Gastroesophageal sphincter (tissue), 4 donors: ENCODE results near the gene GPR85. TPM values are rescaled to one million over a fixed set of nuclear protein-coding genes. Genes with fewer than 3 reads are reported as not detected.

Experiments used
- ATAC-seq: fragments of 150-250 bp; one replicate; pipeline ENCODE4 v1.9.1; 2016; ENCODE audit warnings: mild to moderate bottlenecking, moderate library complexity
- H3K27ac ChIP-seq, 4 donors: fragments of 200-600 bp; sonication (generic) in 3 of 4; 1 replicate in 3 of 4; 2 replicates in 1 of 4; pipeline ENCODE4 v1.5.1; 2016 to 2019
- H3K27me3 ChIP-seq: fragments of 200-600 bp; sonication (generic); one replicate; pipeline ENCODE4 v1.5.1; 2019
- H3K36me3 ChIP-seq, 2 donors: fragments of 200-600 bp; sonication (generic); one replicate each; pipeline ENCODE4 v1.5.1; 2019; ENCODE audit warnings: control low read depth in 1 of 2
- H3K4me1 ChIP-seq, 3 donors: fragments of 200-600 bp; sonication (generic); 1 replicate in 2 of 3; 2 replicates in 1 of 3; pipeline ENCODE4 v1.5.1; 2016 to 2019; ENCODE audit warnings: control low read depth in 2 of 3
- H3K4me3 ChIP-seq, 2 donors: fragments of 200-600 bp; sonication (generic); one replicate each; pipeline ENCODE4 v1.5.1; 2019; ENCODE audit warnings: mild to moderate bottlenecking in 1 of 2, moderate library complexity in 1 of 2
- H3K9me3 ChIP-seq, 3 donors: fragments of 200-600 bp; sonication (generic); one replicate each; pipeline ENCODE4 v1.5.1; 2017 to 2019; ENCODE audit warnings: control low read depth in 2 of 3
- EP300 ChIP-seq: sonication (generic); formaldehyde crosslinking; IDR thresholded peaks from one replicate; pipeline ENCODE4 v1.6.1; 2017; ENCODE audit warnings: antibody characterized with exemption, mild to moderate bottlenecking
- POLR2A ChIP-seq, 2 donors: fragments of 450-650 bp; IDR thresholded peaks; one replicate each; pipeline ENCODE4 v1.6.1; 2017; ENCODE audit warnings: antibody characterized with exemption in 2 of 2, mild to moderate bottlenecking in 2 of 2, moderate library complexity in 1 of 2
- POLR2AphosphoS5 ChIP-seq: sonication (generic); formaldehyde crosslinking; IDR thresholded peaks from one replicate; pipeline ENCODE4 v1.6.1; 2017; ENCODE audit warnings: antibody characterized with exemption
- WGBS, 2 donors: methylation state at CpG; one replicate each; pipeline ENCODE4 v1.1.5; 2018; ENCODE audit warnings: low coverage in 1 of 2; 5-methylcytosine and 5-hydroxymethylcytosine counted together
- total RNA-seq, 4 donors: library from RNA; depleted of rRNA; stranded (reverse); fragments of >200 nt; gene quantifications; one replicate each; pipeline ENCODE4 v1.1.0, GENCODE V29; 2016
- TF ChIP-seq, protein P1 (sequence below), 4 experiments: fragments of 200-600 bp in 2 of 4; fragments of 450-650 bp in 2 of 4; sonication (generic) in 1 of 4; IDR thresholded peaks; one replicate each; pipeline ENCODE4 v1.5.1; 2017 to 2019; ENCODE audit warnings: antibody characterized with exemption in 4 of 4, mild to moderate bottlenecking in 2 of 4, moderate library complexity in 2 of 4

Gene GPR85
- total RNA-seq, 4 donors from 2014 or later, result 0.22 to 1.9 (median 1.1) TPM; not detected in 1

DNA sequence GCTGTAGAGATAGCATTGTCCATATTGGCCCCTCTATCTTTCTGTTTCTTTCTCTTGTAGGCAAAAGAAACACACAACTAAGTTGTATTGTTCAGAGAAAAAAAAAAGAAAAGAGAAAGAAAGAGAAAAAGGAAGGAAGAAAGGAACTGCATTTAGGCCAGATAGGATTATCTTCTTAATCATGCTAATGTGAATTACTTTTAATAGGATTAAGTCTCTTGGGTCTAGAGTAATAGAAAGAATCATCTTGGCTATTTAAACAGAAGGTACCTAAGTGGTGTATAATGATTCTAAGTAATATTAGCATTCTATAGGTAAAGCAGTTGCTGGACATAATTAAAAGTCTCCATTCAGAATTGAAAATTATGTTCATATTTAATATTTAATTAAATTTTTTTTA is 42.2 kb downstream of the GPR85 start:
- Histone ChIP-seq H3K9me3 (peaks cover 0 to 6% (median 0%) of the 10 kb centered on the region in 3 donors), H3K27me3 (no peaks in the 10 kb centered on the region), H3K36me3 (no peaks in the 10 kb centered on the region), H3K4me1 (no peaks in the 10 kb centered on the region), H3K4me3 (no peak overlapping the region), H3K27ac (no peak overlapping the region)
- TF ChIP-seq POLR2AphosphoS5, result no peak
- TF ChIP-seq EP300, result no peak
- no peak for TF ChIP-seq POLR2A (IDR thresholded peaks at IDR 0.05)
- TF ChIP-seq, protein P1, sequence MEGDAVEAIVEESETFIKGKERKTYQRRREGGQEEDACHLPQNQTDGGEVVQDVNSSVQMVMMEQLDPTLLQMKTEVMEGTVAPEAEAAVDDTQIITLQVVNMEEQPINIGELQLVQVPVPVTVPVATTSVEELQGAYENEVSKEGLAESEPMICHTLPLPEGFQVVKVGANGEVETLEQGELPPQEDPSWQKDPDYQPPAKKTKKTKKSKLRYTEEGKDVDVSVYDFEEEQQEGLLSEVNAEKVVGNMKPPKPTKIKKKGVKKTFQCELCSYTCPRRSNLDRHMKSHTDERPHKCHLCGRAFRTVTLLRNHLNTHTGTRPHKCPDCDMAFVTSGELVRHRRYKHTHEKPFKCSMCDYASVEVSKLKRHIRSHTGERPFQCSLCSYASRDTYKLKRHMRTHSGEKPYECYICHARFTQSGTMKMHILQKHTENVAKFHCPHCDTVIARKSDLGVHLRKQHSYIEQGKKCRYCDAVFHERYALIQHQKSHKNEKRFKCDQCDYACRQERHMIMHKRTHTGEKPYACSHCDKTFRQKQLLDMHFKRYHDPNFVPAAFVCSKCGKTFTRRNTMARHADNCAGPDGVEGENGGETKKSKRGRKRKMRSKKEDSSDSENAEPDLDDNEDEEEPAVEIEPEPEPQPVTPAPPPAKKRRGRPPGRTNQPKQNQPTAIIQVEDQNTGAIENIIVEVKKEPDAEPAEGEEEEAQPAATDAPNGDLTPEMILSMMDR (IDR thresholded peaks at IDR 0.05), result no peak
- ATAC-seq, result no peak

DNA sequence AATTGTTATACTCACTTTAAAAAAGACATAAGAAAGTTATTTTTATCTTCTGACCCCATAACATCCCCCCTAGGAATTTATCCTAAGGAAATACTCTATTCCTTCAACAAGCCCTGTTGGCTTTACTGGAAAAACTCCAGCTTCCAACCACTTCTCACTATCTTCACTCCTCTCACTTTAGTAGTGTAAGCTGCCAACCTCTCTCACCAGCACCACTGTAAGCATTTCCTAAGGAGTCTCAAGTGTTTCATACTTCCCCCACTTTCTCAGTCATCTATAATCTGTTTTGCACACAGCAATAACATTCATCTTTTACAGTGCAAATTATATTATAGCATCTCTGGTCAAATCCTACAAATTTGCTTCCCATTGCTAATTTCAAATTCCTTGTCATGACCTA is 45.8 kb downstream of the GPR85 start:
- Histone ChIP-seq H3K4me1 (no peaks in the 10 kb centered on the region), H3K27ac (no peak overlapping the region), H3K36me3 (no peaks in the 10 kb centered on the region), H3K27me3 (no peaks in the 10 kb centered on the region), H3K4me3 (no peak overlapping the region), H3K9me3 (no peaks in the 10 kb centered on the region)
- TF ChIP-seq POLR2A (IDR thresholded peaks at IDR 0.05) (no peak), POLR2AphosphoS5 (no peak), EP300 (no peak)
- TF ChIP-seq, protein P1 (IDR thresholded peaks at IDR 0.05), result no peak
- ATAC-seq, result no peak

DNA sequence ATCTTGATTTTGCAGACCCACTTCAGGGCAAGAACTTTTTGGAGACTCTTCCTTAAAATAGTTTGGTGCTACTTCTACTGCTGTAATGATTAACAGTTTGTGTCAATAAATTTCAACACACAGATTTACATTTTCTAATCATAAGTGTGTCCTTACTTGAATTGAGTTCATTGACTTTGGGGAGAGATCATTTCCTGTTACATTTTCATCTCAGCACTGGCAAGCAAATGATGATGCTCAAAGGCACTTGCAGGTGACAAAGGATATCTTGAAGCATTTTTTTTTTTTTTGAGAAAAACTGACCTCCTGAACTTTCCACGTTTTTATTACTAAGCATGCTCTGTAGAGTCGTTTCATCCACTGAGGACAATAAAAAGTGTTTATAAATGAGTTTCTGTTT is 52.7 kb downstream of the GPR85 start:
- TF ChIP-seq, protein P1 (IDR thresholded peaks at IDR 0.05), result no peak
- TF ChIP-seq POLR2AphosphoS5 (no peak), POLR2A (IDR thresholded peaks at IDR 0.05) (no peak), EP300 (no peak)
- no peaks in the 10 kb centered on the region for H3K27me3 ChIP-seq
- H3K4me1 ChIP-seq, result no peaks in the 10 kb centered on the region
- H3K4me3 ChIP-seq, result no peak overlapping the region
- WGBS, 2 donors, result 20 to 55% methylated on average over 2 of the region's 2 CpGs
- no peaks in the 10 kb centered on the region for H3K9me3 ChIP-seq
- no peaks in the 10 kb centered on the region for H3K36me3 ChIP-seq
- no peak overlapping the region for H3K27ac ChIP-seq
- ATAC-seq, result no peak

Other genes with a start within 250 kb of the GPR85 start
- 10 to 100 TPM; 36.2 to 53.1 (median 44.0) TPM for gene SMIM30, start 31.7 kb upstream of the GPR85 start, total RNA-seq